Measurements from ENCODE around the gene MAP3K21. TPM values are rescaled to one million over a fixed set of nuclear protein-coding genes. Genes with fewer than 3 reads are reported as not detected.

MAP3K21 gene
- total and polyA plus RNA-seq, 7 donors = 0.04 to 0.49 (median 0.13) TPM

DNA sequence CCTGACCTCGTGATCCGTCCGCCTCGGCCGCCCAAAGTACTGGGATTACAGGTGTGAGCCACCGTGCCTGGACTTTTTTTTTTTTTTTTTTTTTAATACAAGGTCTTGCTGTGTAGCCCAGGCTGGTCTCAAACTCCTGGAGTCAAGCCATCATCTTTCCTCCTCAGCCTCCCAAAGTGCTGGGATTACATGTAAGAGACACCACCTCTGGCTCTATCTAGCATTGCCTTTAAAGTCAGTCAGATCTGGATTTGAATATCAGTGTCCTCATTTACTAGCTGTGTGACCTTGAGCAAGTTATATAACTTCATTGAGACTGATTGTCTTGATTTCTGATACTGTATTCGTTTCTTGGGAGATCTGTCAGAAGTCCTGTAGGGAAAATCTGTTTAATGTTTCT is 6.6 kb downstream of the MAP3K21 start:
- 82 to 86% (median 86%) methylated on average over 7 of the region's 7 CpGs for WGBS, 3 donors
- DNase-seq = no peak
- intact Hi-C loops (cut with DNase I) = no loop called here
- H3K4me3 ChIP-seq = no peak overlapping the region
- H3K27ac ChIP-seq = no peak overlapping the region
- H3K27me3 ChIP-seq (ENCODE audit: insufficient read depth in 3 of 3, low read length in 2 of 3) = peaks cover 0 to 12% (median 5%) of the 10 kb centered on the region in 3 donors
- no peak for ATAC-seq
- H3K4me1 ChIP-seq = no peaks in the 10 kb centered on the region
- no peaks in the 10 kb centered on the region for H3K9me3 ChIP-seq
- no peaks in the 10 kb centered on the region for H3K36me3 ChIP-seq (ENCODE audit: insufficient read depth in 1 of 2, low read depth in 1 of 2)
- TF ChIP-seq, protein P1, sequence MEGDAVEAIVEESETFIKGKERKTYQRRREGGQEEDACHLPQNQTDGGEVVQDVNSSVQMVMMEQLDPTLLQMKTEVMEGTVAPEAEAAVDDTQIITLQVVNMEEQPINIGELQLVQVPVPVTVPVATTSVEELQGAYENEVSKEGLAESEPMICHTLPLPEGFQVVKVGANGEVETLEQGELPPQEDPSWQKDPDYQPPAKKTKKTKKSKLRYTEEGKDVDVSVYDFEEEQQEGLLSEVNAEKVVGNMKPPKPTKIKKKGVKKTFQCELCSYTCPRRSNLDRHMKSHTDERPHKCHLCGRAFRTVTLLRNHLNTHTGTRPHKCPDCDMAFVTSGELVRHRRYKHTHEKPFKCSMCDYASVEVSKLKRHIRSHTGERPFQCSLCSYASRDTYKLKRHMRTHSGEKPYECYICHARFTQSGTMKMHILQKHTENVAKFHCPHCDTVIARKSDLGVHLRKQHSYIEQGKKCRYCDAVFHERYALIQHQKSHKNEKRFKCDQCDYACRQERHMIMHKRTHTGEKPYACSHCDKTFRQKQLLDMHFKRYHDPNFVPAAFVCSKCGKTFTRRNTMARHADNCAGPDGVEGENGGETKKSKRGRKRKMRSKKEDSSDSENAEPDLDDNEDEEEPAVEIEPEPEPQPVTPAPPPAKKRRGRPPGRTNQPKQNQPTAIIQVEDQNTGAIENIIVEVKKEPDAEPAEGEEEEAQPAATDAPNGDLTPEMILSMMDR (IDR thresholded peaks at IDR 0.05) = no peak

GRCh38 chr1:233336554-233337456 is 9.3 kb downstream of the MAP3K21 start:
- Histone ChIP-seq H3K4me3 (no peak overlapping the region), H3K27me3 (ENCODE audit: insufficient read depth in 3 of 3, low read length in 2 of 3) (peaks cover 0 to 6% (median 5%) of the 10 kb centered on the region in 3 donors), H3K36me3 (ENCODE audit: insufficient read depth in 1 of 2, low read depth in 1 of 2) (no peaks in the 10 kb centered on the region), H3K27ac (no peak overlapping the region), H3K4me1 (no peaks in the 10 kb centered on the region), H3K9me3 (no peaks in the 10 kb centered on the region)
- TF ChIP-seq, protein P1 (IDR thresholded peaks at IDR 0.05) = no peak
- ATAC-seq (no peak), DNase-seq (no peak)
- intact Hi-C loops (cut with DNase I) = no loop called here
- WGBS, 3 donors = 85 to 89% (median 88%) methylated on average over 5 of the region's 5 CpGs

DNA sequence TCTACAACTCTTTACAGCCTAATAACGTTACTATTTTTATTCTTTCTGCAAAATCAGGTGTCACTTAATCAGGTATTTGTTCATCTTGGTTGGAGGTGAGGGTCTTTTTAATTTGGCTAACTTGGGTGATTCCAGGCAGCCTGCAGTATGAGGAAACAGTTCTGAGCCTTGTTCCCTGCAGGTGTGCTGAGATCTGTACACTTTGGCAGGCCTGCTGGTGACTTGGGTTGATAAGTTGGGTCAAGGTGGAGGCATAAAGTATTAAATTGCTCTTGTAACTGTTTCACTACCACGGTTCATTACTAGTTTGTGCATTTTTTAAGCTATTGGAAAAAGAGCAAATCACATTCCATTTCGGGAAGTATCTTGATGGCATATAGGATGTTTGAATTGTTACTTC is 10.0 kb downstream of the MAP3K21 start:
- WGBS, 3 donors = 61 to 71% (median 71%) methylated on average over 3 of the region's 3 CpGs

DNA sequence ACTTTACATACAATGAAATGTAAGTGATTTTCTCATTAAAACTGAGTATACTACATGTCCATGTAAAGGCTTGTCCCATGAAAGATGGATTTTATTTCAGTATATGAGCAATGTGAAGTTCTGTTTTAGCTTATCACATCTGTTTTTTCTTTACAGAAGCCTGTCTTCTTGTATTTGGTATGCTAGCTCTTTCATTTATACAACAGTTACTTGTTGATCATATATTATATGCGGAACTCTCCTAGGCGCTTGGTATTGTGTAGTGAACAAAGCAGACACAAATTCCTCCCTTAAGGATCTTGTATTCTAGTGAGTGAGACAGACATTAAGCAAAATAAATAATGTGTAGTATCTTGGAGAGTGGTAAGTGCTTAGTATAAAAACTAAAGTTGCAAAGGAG is 10.6 kb downstream of the MAP3K21 start:
- 92 to 96% (median 94%) methylated on average over 2 of the region's 2 CpGs for WGBS, 3 donors
- no peak for ATAC-seq

More for the DNA sequence above, 10.0 kb downstream of the MAP3K21 start:
- Histone ChIP-seq H3K9me3 (no peaks in the 10 kb centered on the region), H3K4me1 (no peaks in the 10 kb centered on the region), H3K27ac (no peak overlapping the region), H3K4me3 (no peak overlapping the region), H3K36me3 (ENCODE audit: insufficient read depth in 1 of 2, low read depth in 1 of 2) (no peaks in the 10 kb centered on the region), H3K27me3 (ENCODE audit: insufficient read depth in 3 of 3, low read length in 2 of 3) (peaks cover 0 to 6% (median 5%) of the 10 kb centered on the region in 3 donors)
- intact Hi-C loops (cut with DNase I) = no loop called here
- ATAC-seq = no peak
- DNase-seq = no peak
- TF ChIP-seq, protein P1 (IDR thresholded peaks at IDR 0.05) = no peak

More for the DNA sequence above, 10.6 kb downstream of the MAP3K21 start:
- TF ChIP-seq, protein P1 (IDR thresholded peaks at IDR 0.05) = no peak
- no peak overlapping the region for H3K4me3 ChIP-seq
- no peaks in the 10 kb centered on the region for H3K36me3 ChIP-seq (ENCODE audit: insufficient read depth in 1 of 2, low read depth in 1 of 2)
- H3K27me3 ChIP-seq (ENCODE audit: insufficient read depth in 3 of 3, low read length in 2 of 3) = peaks cover 0 to 6% (median 5%) of the 10 kb centered on the region in 3 donors
- intact Hi-C loops (cut with DNase I) = no loop called here
- DNase-seq = no peak
- H3K27ac ChIP-seq = no peak overlapping the region
- H3K9me3 ChIP-seq = no peaks in the 10 kb centered on the region
- no peaks in the 10 kb centered on the region for H3K4me1 ChIP-seq

Data from psoas muscle (tissue), 8 donors.